Neuronal stem cell (in vitro differentiated cells): ENCODE results near the gene NPBWR2.

Source experiments
- DNase-seq: peaks from one replicate; pipeline ENCODE4 v3.0.0-alpha.2; 2013; ENCODE audit warnings: low spot score
- H2AFZ ChIP-seq: one replicate; pipeline ENCODE4 v1.6.1; 2013; ENCODE audit warnings: mild to moderate bottlenecking, low read length, inconsistent platforms
- H2AK5ac ChIP-seq: 2 replicates; pipeline ENCODE4 v1.6.1; 2013; ENCODE audit warnings: low read depth, mild to moderate bottlenecking, inconsistent platforms, low read length, moderate library complexity, mixed read lengths
- H2BK120ac ChIP-seq: 2 replicates; pipeline ENCODE4 v1.6.1; 2013; ENCODE audit warnings: low read depth, mild to moderate bottlenecking, inconsistent platforms, low read length, moderate library complexity, mixed read lengths
- H2BK12ac ChIP-seq: one replicate; pipeline ENCODE4 v1.6.1; 2013; ENCODE audit warnings: low read length, inconsistent platforms
- H2BK15ac ChIP-seq: 2 replicates; pipeline ENCODE4 v1.6.1; 2013; ENCODE audit warnings: mild to moderate bottlenecking, low read length, inconsistent platforms, mixed read lengths
- H2BK5ac ChIP-seq: one replicate; pipeline ENCODE4 v1.6.1; 2013; ENCODE audit warnings: inconsistent platforms, mild to moderate bottlenecking, low read length, moderate library complexity
- H3K14ac ChIP-seq: one replicate; pipeline ENCODE4 v1.6.1; 2013; ENCODE audit warnings: low read length, inconsistent platforms
- H3K18ac ChIP-seq: 2 replicates; pipeline ENCODE4 v1.6.1; 2013; ENCODE audit warnings: low read length, inconsistent platforms
- H3K23ac ChIP-seq: 2 replicates; pipeline ENCODE4 v1.6.1; 2013; ENCODE audit warnings: low read depth, mild to moderate bottlenecking, mixed read lengths, low read length, inconsistent platforms; ENCODE audit not compliant: poor library complexity
- H3K27ac ChIP-seq: replicated peaks from 3 replicates; pipeline ENCODE4 v1.5.1; 2013; ENCODE audit warnings: low read length, inconsistent platforms
- H3K27me3 ChIP-seq, 3 experiments: 2 replicates each; pipeline ENCODE4 v1.6.1; 2013; ENCODE audit warnings: low read length in 3 of 3, mild to moderate bottlenecking in 2 of 3, inconsistent platforms in 1 of 3, low read depth in 1 of 3, mixed read lengths in 1 of 3, moderate library complexity in 1 of 3; ENCODE audit not compliant: control insufficient read depth in 3 of 3, insufficient read depth in 3 of 3
- H3K36me3 ChIP-seq, 2 donors: replicated peaks in 1 of 2; 2 replicates each; pipeline ENCODE4 v1.6.1; 2013; ENCODE audit warnings: low read length in 2 of 2; ENCODE audit not compliant: control insufficient read depth in 2 of 2, insufficient read depth in 2 of 2
- H3K4ac ChIP-seq: 2 replicates; pipeline ENCODE4 v1.6.1; 2013; ENCODE audit warnings: inconsistent platforms, mild to moderate bottlenecking, low read length, moderate library complexity
- H3K4me1 ChIP-seq, 2 donors: 1 replicate in 1 of 2; 2 replicates in 1 of 2; pipeline ENCODE4 v1.6.1; 2013; ENCODE audit warnings: low read length in 2 of 2, low read depth in 1 of 2; ENCODE audit not compliant: control insufficient read depth in 2 of 2, insufficient read depth in 1 of 2
- H3K4me2 ChIP-seq: one replicate; pipeline ENCODE4 v1.6.1; 2013; ENCODE audit warnings: mild to moderate bottlenecking, low read length, inconsistent platforms; ENCODE audit not compliant: insufficient read depth, poor library complexity, severe bottlenecking
- H3K4me3 ChIP-seq, 2 donors: 2 replicates each; pipeline ENCODE4 v1.5.1; 2013; ENCODE audit warnings: low read length in 2 of 2, mild to moderate bottlenecking in 2 of 2, inconsistent platforms in 1 of 2, moderate library complexity in 1 of 2
- H3K79me1 ChIP-seq: one replicate; pipeline ENCODE4 v1.6.1; 2013; ENCODE audit warnings: low read depth, mild to moderate bottlenecking, inconsistent platforms, low read length, moderate library complexity
- H3K9ac ChIP-seq: one replicate; pipeline ENCODE4 v1.6.1; 2013; ENCODE audit warnings: mild to moderate bottlenecking, low read depth, low read length, inconsistent platforms; ENCODE audit not compliant: poor library complexity
- H3K9me3 ChIP-seq, 2 donors: replicated peaks in 1 of 2; 2 replicates each; pipeline versions ENCODE3 to v1.6.1; 2013; ENCODE audit warnings: low read length in 2 of 2, mild to moderate bottlenecking in 2 of 2, inconsistent platforms in 1 of 2, low read depth in 1 of 2, mixed read lengths in 1 of 2, moderate library complexity in 1 of 2; ENCODE audit not compliant: control insufficient read depth in 2 of 2, insufficient read depth in 1 of 2
- H4K8ac ChIP-seq: one replicate; pipeline ENCODE4 v1.6.1; 2013; ENCODE audit warnings: low read depth, mild to moderate bottlenecking, inconsistent platforms, low read length, moderate library complexity
- H4K91ac ChIP-seq: one replicate; pipeline ENCODE4 v1.6.1; 2013; ENCODE audit warnings: low read length, low read depth, mild to moderate bottlenecking, inconsistent platforms; ENCODE audit not compliant: poor library complexity
- WGBS, 2 donors: extraction: QIAGEN DNeasy Blood & Tissue Kit; methylation state at CpG; one replicate each; pipeline ENCODE4 v1.1.7; 2013; ENCODE audit warnings: missing lambda C conversion rate in 2 of 2, mixed read lengths in 1 of 2; ENCODE audit not compliant: insufficient read length in 2 of 2, insufficient replicate concordance in 1 of 2; ENCODE audit errors: extremely low coverage in 2 of 2; 5-methylcytosine and 5-hydroxymethylcytosine counted together

Gene NPBWR2

GRCh38 chr20:64108731-64109681, 1.6 kb upstream of the NPBWR2 start:
- WGBS, 2 donors = no CpG with 5 or more reads among the region's 26 CpGs
- no peaks in the 10 kb centered on the region for H3K9me3 ChIP-seq
- no peak overlapping the region for H3K27ac ChIP-seq
- H2BK15ac ChIP-seq = peak overlapping the region; percentile 49
- no peak for DNase-seq
- H3K23ac ChIP-seq = peak overlapping the region; percentile 43
- no peak overlapping the region for H2AK5ac ChIP-seq
- H2BK5ac ChIP-seq = no peak overlapping the region
- H3K18ac ChIP-seq = peak overlapping the region; percentile 45
- H3K4me3 ChIP-seq = no peak overlapping the region
- no peak overlapping the region for H3K4ac ChIP-seq
- H4K8ac ChIP-seq = no peak overlapping the region
- H3K4me2 ChIP-seq = no peak overlapping the region
- H3K4me1 ChIP-seq = peaks cover 0 to 2% of the 10 kb centered on the region in 2 donors
- no peak overlapping the region for H2BK120ac ChIP-seq
- peaks cover 3% of the 10 kb centered on the region for H3K79me1 ChIP-seq
- H3K14ac ChIP-seq = no peak overlapping the region
- H3K9ac ChIP-seq = peak overlapping the region; percentile 44
- no peak overlapping the region for H2BK12ac ChIP-seq
- H2AFZ ChIP-seq = no peak overlapping the region
- H3K36me3 ChIP-seq = no peaks in the 10 kb centered on the region
- H3K27me3 ChIP-seq = peaks cover 0 to 73% (median 0%) of the 10 kb centered on the region in 3 experiments
- H4K91ac ChIP-seq = no peak overlapping the region

- WGBS, 2 donors = no CpG with 5 or more reads among the region's 19 CpGs
- Histone ChIP-seq H3K14ac (no peak overlapping the region), H3K36me3 (no peaks in the 10 kb centered on the region), H2BK5ac (no peak overlapping the region), H3K18ac (no peak overlapping the region), H4K8ac (no peak overlapping the region), H3K4me1 (peaks cover 0 to 2% of the 10 kb centered on the region in 2 donors), H3K27ac (no peak overlapping the region), H3K27me3 (peaks cover 0 to 73% (median 3%) of the 10 kb centered on the region in 3 experiments), H2BK15ac (no peak overlapping the region), H3K79me1 (peaks cover 2% of the 10 kb centered on the region), H3K23ac (peak overlapping the region; percentile 5), H3K4me3 (no peak overlapping the region), H2AFZ (peak overlapping the region; percentile 43), H3K4ac (no peak overlapping the region), H4K91ac (no peak overlapping the region), H2AK5ac (no peak overlapping the region), H2BK120ac (no peak overlapping the region), H3K9ac (no peak overlapping the region), H2BK12ac (no peak overlapping the region), H3K9me3 (no peaks in the 10 kb centered on the region), H3K4me2 (no peak overlapping the region)
- DNase-seq = no peak
These were observed 532 bp upstream of the NPBWR2 start for GRCh38 chr20:64107736-64108457.

- Histone ChIP-seq H3K27me3 (peaks cover 0 to 73% (median 3%) of the 10 kb centered on the region in 3 experiments), H3K4me2 (no peak overlapping the region), H3K23ac (peak overlapping the region; percentile 0), H2AK5ac (peak overlapping the region; percentile 46), H2BK12ac (no peak overlapping the region), H2BK120ac (no peak overlapping the region), H3K27ac (no peak overlapping the region), H2BK5ac (no peak overlapping the region), H3K18ac (peak overlapping the region; percentile 72), H3K36me3 (no peaks in the 10 kb centered on the region), H2AFZ (no peak overlapping the region), H4K91ac (no peak overlapping the region), H3K4me3 (no peak overlapping the region), H3K9me3 (no peaks in the 10 kb centered on the region), H3K79me1 (peaks cover 2% of the 10 kb centered on the region), H3K4ac (no peak overlapping the region), H3K4me1 (peaks cover 0 to 5% of the 10 kb centered on the region in 2 donors), H3K9ac (peak overlapping the region; percentile 1), H2BK15ac (peak overlapping the region; percentile 65), H3K14ac (peak overlapping the region; percentile 47), H4K8ac (no peak overlapping the region)
- WGBS, 2 donors = no CpG with 5 or more reads among the region's 28 CpGs
- DNase-seq = no peak
These were observed 867 bp downstream of the NPBWR2 start for GRCh38 chr20:64106435-64106961.
